Fibroblast of the aortic adventitia (primary cell): Measurements from ENCODE around the gene OR6J1. TPM values are rescaled to one million over a fixed set of nuclear protein-coding genes. Genes with fewer than 3 reads are reported as not detected.

ENCODE experiments used
- DNase-seq: peaks from one replicate; pipeline ENCODE4 v3.0.0-alpha.2; 2010; ENCODE audit warnings: low read depth
- H3K4me3 ChIP-seq: 2 replicates; pipeline ENCODE4 v1.5.1; 2011; ENCODE audit warnings: low read depth, mild to moderate bottlenecking, control low read depth, low read length, moderate library complexity
- CTCF ChIP-seq: IDR thresholded peaks from 2 replicates; pipeline ENCODE4 v1.5.1; 2011; ENCODE audit warnings: mild to moderate bottlenecking, low read length, control low read depth, inconsistent platforms; ENCODE audit not compliant: insufficient read depth
- total RNA-seq: library from RNA; depleted of rRNA; stranded (reverse); fragments of >200 nt; gene quantifications from 2 replicates; pipeline ENCODE4 v1.2.3, GENCODE V29; 2012; ENCODE audit warnings: low replicate concordance

OR6J1 gene
- total RNA-seq, 1 donor, result not detected

- TF ChIP-seq CTCF, result no peak
- H3K4me3 ChIP-seq, result no peak overlapping the region
- no peak for DNase-seq
Observed at GRCh38 chr14:22634233-22634900, 9.8 kb downstream of the OR6J1 start.

GRCh38 chr14:22630486-22630885, 13.7 kb downstream of the OR6J1 start:
- DNase-seq, result peak; percentile 99
- no peak overlapping the region for H3K4me3 ChIP-seq
- TF ChIP-seq CTCF, result no peak

GRCh38 chr14:22630066-22630465, 14.1 kb downstream of the OR6J1 start:
- peak; percentile 29 for TF ChIP-seq CTCF
- DNase-seq, result no peak

GRCh38 chr14:22629361-22629760, 14.8 kb downstream of the OR6J1 start:
- no peak for DNase-seq
- no peak for TF ChIP-seq CTCF
- no peak overlapping the region for H3K4me3 ChIP-seq

More at GRCh38 chr14:22630066-22630465, 14.1 kb downstream of the OR6J1 start:
- H3K4me3 ChIP-seq, result no peak overlapping the region

- no peak overlapping the region for H3K4me3 ChIP-seq
- DNase-seq, result no peak
- no peak for TF ChIP-seq CTCF
Observed at GRCh38 chr14:22627506-22628263, 16.5 kb downstream of the OR6J1 start.

- H3K4me3 ChIP-seq, result no peak overlapping the region
- no peak for DNase-seq
- TF ChIP-seq CTCF, result no peak
Observed at GRCh38 chr14:22626590-22626989, 17.6 kb downstream of the OR6J1 start.
